ENCODE measurements around the gene SPACA4.
A peak's percentile ranks its signal among the peaks of the same experiment; 100 is the strongest.

The SPACA4 gene

GRCh38 chr19:48582168-48582567, 24.4 kb upstream of the SPACA4 start:
- H3K4me2 ChIP-seq (ENCODE audit: low read depth, low read length), result no peak overlapping the region
- no peak for TF ChIP-seq EZH2phosphoT487 (IDR thresholded peaks at IDR 0.05; ENCODE audit: low read length)
- no peak for TF ChIP-seq CTCF (IDR thresholded peaks at IDR 0.05; ENCODE audit: low read length)
- no peak for TF ChIP-seq EZH2 (optimal IDR thresholded peaks at IDR 0.05; ENCODE audit: low read depth, low read length)
- H4K20me1 ChIP-seq (ENCODE audit: insufficient read depth, low read length), result no peaks in the 10 kb centered on the region
- no peaks in the 10 kb centered on the region for H3K9me3 ChIP-seq (replicated peaks; ENCODE audit: insufficient read depth, low read length)
- no peak overlapping the region for H2AFZ ChIP-seq (ENCODE audit: low read length)
- no peak overlapping the region for H3K27ac ChIP-seq (ENCODE audit: low read length)
- H3F3A ChIP-seq (ENCODE audit: insufficient read depth, low read length), result no peaks in the 10 kb centered on the region
- H3K4me3 ChIP-seq (ENCODE audit: low read length), result no peak overlapping the region
- H3K9me2 ChIP-seq (replicated peaks; ENCODE audit: insufficient read depth, low read length), result no peaks in the 10 kb centered on the region
- no peaks in the 10 kb centered on the region for H3K79me2 ChIP-seq (ENCODE audit: low read length)
- H3K4me1 ChIP-seq (ENCODE audit: low read length), result no peaks in the 10 kb centered on the region
- no peaks in the 10 kb centered on the region for H3K36me3 ChIP-seq (replicated peaks; ENCODE audit: insufficient read depth, low read length)
- H3K27me3 ChIP-seq (replicated peaks; ENCODE audit: insufficient read depth, low read length), result peaks cover 56% of the 10 kb centered on the region
- H3K9ac ChIP-seq (ENCODE audit: low read length), result no peak overlapping the region
- no peak for DNase-seq

DNA sequence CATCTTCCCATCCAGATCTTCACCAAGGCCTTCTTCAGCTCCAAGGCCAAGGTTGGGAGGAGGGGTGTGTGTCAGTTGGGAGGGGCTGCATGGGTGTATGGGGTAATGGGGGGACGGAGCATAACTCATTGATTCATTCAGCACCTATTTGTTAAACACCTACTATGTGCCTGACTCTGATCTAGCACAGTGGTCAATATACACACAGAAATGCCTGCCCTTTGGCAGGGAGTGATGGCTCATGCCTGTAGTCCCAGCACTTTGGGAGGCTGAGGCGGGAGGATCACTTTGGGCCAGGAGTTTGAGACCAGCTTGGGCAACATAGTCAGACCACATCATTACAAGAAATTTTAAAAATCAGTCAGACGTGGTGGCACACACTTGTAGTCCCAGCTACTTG, 19.2 kb upstream of the SPACA4 start:
- H3K4me3 ChIP-seq (ENCODE audit: low read length), result no peak overlapping the region
- H2AFZ ChIP-seq (ENCODE audit: low read length), result no peak overlapping the region
- H3K27me3 ChIP-seq (replicated peaks; ENCODE audit: insufficient read depth, low read length), result peaks cover 52% of the 10 kb centered on the region
- no peaks in the 10 kb centered on the region for H3K79me2 ChIP-seq (ENCODE audit: low read length)
- DNase-seq, result no peak
- no peaks in the 10 kb centered on the region for H3F3A ChIP-seq (ENCODE audit: insufficient read depth, low read length)
- no peaks in the 10 kb centered on the region for H3K9me3 ChIP-seq (replicated peaks; ENCODE audit: insufficient read depth, low read length)
- no peaks in the 10 kb centered on the region for H3K9me2 ChIP-seq (replicated peaks; ENCODE audit: insufficient read depth, low read length)
- no peak overlapping the region for H3K9ac ChIP-seq (ENCODE audit: low read length)
- H3K36me3 ChIP-seq (replicated peaks; ENCODE audit: insufficient read depth, low read length), result no peaks in the 10 kb centered on the region
- TF ChIP-seq EZH2phosphoT487 (IDR thresholded peaks at IDR 0.05; ENCODE audit: low read length) (no peak), EZH2 (optimal IDR thresholded peaks at IDR 0.05; ENCODE audit: low read depth, low read length) (no peak), CTCF (IDR thresholded peaks at IDR 0.05; ENCODE audit: low read length) (no peak)
- no peaks in the 10 kb centered on the region for H3K4me1 ChIP-seq (ENCODE audit: low read length)
- H4K20me1 ChIP-seq (ENCODE audit: insufficient read depth, low read length), result no peaks in the 10 kb centered on the region
- H3K27ac ChIP-seq (ENCODE audit: low read length), result no peak overlapping the region
- no peak overlapping the region for H3K4me2 ChIP-seq (ENCODE audit: low read depth, low read length)

DNA sequence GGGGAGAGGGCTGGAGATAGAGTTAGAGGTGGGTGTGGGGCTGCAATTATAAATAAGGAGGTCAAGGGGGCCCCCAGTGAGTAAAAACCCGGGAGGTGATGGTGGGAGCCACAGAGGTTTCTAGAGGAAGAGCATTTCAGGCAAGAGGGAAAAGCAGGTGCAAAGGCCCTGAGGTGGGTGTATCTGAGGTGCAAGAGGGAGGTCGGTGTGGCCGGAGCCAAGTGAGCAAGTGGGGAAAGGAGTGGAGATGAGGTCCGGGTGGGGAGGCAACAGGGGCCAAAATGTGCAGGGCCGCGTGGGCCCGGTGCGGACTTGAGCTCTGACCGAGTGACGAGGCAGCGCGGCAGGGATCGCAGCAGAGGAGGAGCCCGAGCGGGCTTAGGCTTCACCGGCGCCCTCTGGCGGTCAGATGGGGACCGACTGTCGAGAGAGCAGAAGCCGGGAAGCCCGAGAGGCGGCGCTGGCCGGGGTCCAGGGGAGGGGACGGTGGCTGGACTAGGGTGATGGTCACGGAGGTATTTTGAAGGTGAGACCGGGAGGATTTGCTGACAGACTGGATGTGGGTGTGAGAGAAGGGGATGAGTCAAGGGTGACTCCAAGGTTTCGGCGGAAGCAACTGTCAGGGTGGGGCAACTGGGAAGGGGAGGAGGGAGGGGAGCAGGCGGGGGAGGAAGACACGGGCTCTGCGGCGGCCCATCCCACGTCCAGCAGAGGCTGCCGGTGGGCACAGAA, 17.7 kb upstream of the SPACA4 start:
- Histone ChIP-seq H3F3A (ENCODE audit: insufficient read depth, low read length) (no peaks in the 10 kb centered on the region), H3K4me3 (ENCODE audit: low read length) (peak overlapping the region; percentile 50), H3K9me3 (replicated peaks; ENCODE audit: insufficient read depth, low read length) (no peaks in the 10 kb centered on the region), H3K36me3 (replicated peaks; ENCODE audit: insufficient read depth, low read length) (no peaks in the 10 kb centered on the region), H3K4me2 (ENCODE audit: low read depth, low read length) (peak overlapping the region; percentile 67; the same call in 1 of the 2 replicates), H2AFZ (ENCODE audit: low read length) (peak overlapping the region; percentile 62), H3K27ac (ENCODE audit: low read length) (no peak overlapping the region), H3K4me1 (ENCODE audit: low read length) (no peaks in the 10 kb centered on the region), H3K9ac (ENCODE audit: low read length) (no peak overlapping the region), H3K9me2 (replicated peaks; ENCODE audit: insufficient read depth, low read length) (no peaks in the 10 kb centered on the region), H4K20me1 (ENCODE audit: insufficient read depth, low read length) (no peaks in the 10 kb centered on the region), H3K79me2 (ENCODE audit: low read length) (no peaks in the 10 kb centered on the region), H3K27me3 (replicated peaks; ENCODE audit: insufficient read depth, low read length) (peaks cover 52% of the 10 kb centered on the region)
- DNase-seq, result peak; percentile 84
- TF ChIP-seq EZH2 (optimal IDR thresholded peaks at IDR 0.05; ENCODE audit: low read depth, low read length) (no peak), CTCF (IDR thresholded peaks at IDR 0.05; ENCODE audit: low read length) (peak; percentile 95), EZH2phosphoT487 (IDR thresholded peaks at IDR 0.05; ENCODE audit: low read length) (no peak)

Data from MM.1S (cell line).